Activated CD4-positive, CD25-positive, alpha-beta regulatory T cell treated with anti-CD3 and anti-CD28 coated beads, Interleukin-2, amount 50 U/mL, for 16 hours (primary cell): Measurements from ENCODE around the gene RNF145.

Experiments used
- DNase-seq: peaks from one replicate; pipeline ENCODE4 v3.0.0-alpha.2; 2020; ENCODE audit warnings: low read depth, low spot score

RNF145 gene

DNA sequence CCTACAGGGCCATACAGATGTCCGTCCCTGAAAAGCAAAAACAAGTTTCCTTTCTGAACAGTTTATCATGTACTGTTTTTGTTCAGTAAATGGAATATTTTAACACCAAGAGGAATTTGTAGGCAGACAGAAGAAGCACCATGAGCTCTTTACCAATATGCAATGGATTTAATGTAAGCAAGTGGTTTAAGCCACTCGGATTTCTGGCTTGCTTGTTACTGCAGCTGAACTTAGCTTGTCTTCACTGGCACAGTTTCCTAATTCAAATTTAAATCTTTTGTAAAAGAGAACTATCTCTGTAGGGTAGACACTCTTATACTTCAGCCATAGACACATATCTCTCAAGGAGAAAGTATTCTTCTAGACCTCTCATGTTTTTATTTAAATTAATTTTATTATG lies 96.9 kb downstream of the RNF145 start:
- DNase-seq, result no peak
